ENCODE results near the gene FSTL4. TPM values are rescaled to one million over a fixed set of nuclear protein-coding genes. Genes with fewer than 3 reads are reported as not detected.

The FSTL4 gene
- total and polyA plus RNA-seq, 2 of the 4 experiments (the other 2 are of a cell fraction): 0.18 TPM; not detected in 1

- ChIA-PET POLR2A (ENCODE audit: unreplicated experiment) (no interaction called here), CTCF (no interaction called here)
- Histone ChIP-seq H3K18ac (ENCODE audit: low read depth, low read length) (no peak overlapping the region), H2BK120ac (ENCODE audit: low read depth, low read length) (no peak overlapping the region), H2AK5ac (ENCODE audit: low read depth, low read length) (no peak overlapping the region), H3K4ac (ENCODE audit: low read depth, low read length) (no peak overlapping the region), H2BK5ac (ENCODE audit: low read depth, low read length, poor library complexity, severe bottlenecking) (no peak overlapping the region), H3K4me2 (ENCODE audit: low read depth, low read length) (no peak overlapping the region), H3K27ac (ENCODE audit: insufficient read depth, low read length) (no peak overlapping the region), H4K20me1 (ENCODE audit: insufficient read depth, low read length) (no peaks in the 10 kb centered on the region), H2AK9ac (replicated peaks; ENCODE audit: low read depth, low read length, poor library complexity) (no peak overlapping the region), H3K36me3 (ENCODE audit: control insufficient read depth, insufficient read depth, low read length) (no peaks in the 10 kb centered on the region), H2AFZ (replicated peaks; ENCODE audit: low read length, poor library complexity) (no peak overlapping the region), H4K8ac (ENCODE audit: low read depth in 2 of 2, low read length in 2 of 2) (no peak overlapping the region), H3K23ac (ENCODE audit: low read depth, low read length) (no peak overlapping the region), H2BK15ac (ENCODE audit: low read depth, low read length) (no peak overlapping the region), H3K14ac (replicated peaks; ENCODE audit: low read depth, low read length) (no peak overlapping the region), H3K27me3 (ENCODE audit: control insufficient read depth, insufficient read depth, low read length) (0 out of 2 replicates have a peak, but pooled peaks cover 2% of the 10 kb centered on the region), H4K91ac (ENCODE audit: insufficient read depth, low read depth, low read length) (no peak overlapping the region), H3K56ac (ENCODE audit: extremely low read depth, insufficient read depth, low read length) (no peak overlapping the region), H3K9ac (ENCODE audit: low read depth, low read length) (no peak overlapping the region), H2BK20ac (ENCODE audit: low read depth, low read length) (no peak overlapping the region), H3K4me1 (ENCODE audit: control insufficient read depth, insufficient read depth, low read length) (peaks cover 4% of the 10 kb centered on the region; the same call in 1 of the 2 replicates), H4K5ac (ENCODE audit: low read depth, low read length) (no peak overlapping the region), H3K9me1 (ENCODE audit: insufficient read depth, low read length) (peaks cover 3% of the 10 kb centered on the region; the same call in 1 of the 2 replicates), H3K79me1 (ENCODE audit: low read depth in 1 of 2, low read length in 2 of 2) (no peaks in the 10 kb centered on the region), H3K4me3 (ENCODE audit: insufficient read depth, low read depth, low read length) (no peak overlapping the region), H3K9me3 (ENCODE audit: control insufficient read depth, insufficient read depth, low read length) (no peaks in the 10 kb centered on the region)
- DNase-seq (no peak), ATAC-seq (ENCODE audit: low read depth) (no peak)
- intact Hi-C loops (cut with micrococcal nuclease): no loop called here
- TF ChIP-seq RFX5 (IDR thresholded peaks at IDR 0.05; ENCODE audit: low read depth, low read length) (no peak), CTCF (conservative IDR thresholded peaks at IDR 0.05; ENCODE audit: low read depth, low read length) (no peak), MAFK (IDR thresholded peaks at IDR 0.05; ENCODE audit: low read depth, low read length) (no peak)
- no TSS peak for BruUV-seq (replicated peaks)
- dilution Hi-C loops (cut with HindIII; ENCODE audit: low sequenced_read_pairs, unreplicated experiment): no loop called here
- in situ Hi-C loops (cut with MboI; ENCODE audit: low sequenced_read_pairs): no loop called here
- 81% methylated on average over 3 of the region's 9 CpGs; no CpG with 5 or more reads in 1 of the 2 experiments for WGBS, 2 experiments (ENCODE audit: extremely low coverage in 2 of 2, insufficient read length in 1 of 2)
Observed at GRCh38 chr5:133233616-133234015, 378.7 kb downstream of the FSTL4 start.

Data from IMR-90 (cell line).